Measurements from ENCODE around the gene COL6A2.

COL6A2 gene

GRCh38 chr21:46160907-46161632 is 63.2 kb downstream of the COL6A2 start:
- ChIA-PET CTCF (no interaction called here), POLR2A (no interaction called here)
- DNase-seq (ENCODE audit: extremely low spot score): no peak
- TF ChIP-seq PKNOX1 (IDR thresholded peaks at IDR 0.05): no peak
- TF ChIP-seq FOXM1 (IDR thresholded peaks at IDR 0.05; ENCODE audit: borderline replicate concordance): no peak
- no peak for TF ChIP-seq ZNF384 (IDR thresholded peaks at IDR 0.05)
- TF ChIP-seq HDGF (IDR thresholded peaks at IDR 0.05; ENCODE audit: borderline replicate concordance): no peak
- no peak for TF ChIP-seq FOXK2 (IDR thresholded peaks at IDR 0.05)
- no peak for TF ChIP-seq SUZ12 (IDR thresholded peaks at IDR 0.05)
- no peak for TF ChIP-seq L3MBTL2 (conservative IDR thresholded peaks at IDR 0.05)

GRCh38 chr21:46161633-46162592 is 64.0 kb downstream of the COL6A2 start:
- no peak for DNase-seq (ENCODE audit: extremely low spot score)
- no peak for TF ChIP-seq NFRKB (IDR thresholded peaks at IDR 0.05)
- no peak for TF ChIP-seq ELF4 (IDR thresholded peaks at IDR 0.05)
- ChIA-PET POLR2A (no interaction called here), CTCF (interaction anchor here (1.1 kb wide), 1 partner anchor 98 kb away, joined by 4 read pairs; no protein-coding TSS in a partner anchor)

GRCh38 chr21:46163380-46163779 is 65.5 kb downstream of the COL6A2 start:
- TF ChIP-seq CTBP1 (IDR thresholded peaks at IDR 0.05; ENCODE audit: borderline replicate concordance) (no peak), NFRKB (IDR thresholded peaks at IDR 0.05) (no peak), PKNOX1 (IDR thresholded peaks at IDR 0.05) (no peak), FOXA1 (IDR thresholded peaks at IDR 0.05) (no peak), BHLHE40 (IDR thresholded peaks at IDR 0.05; ENCODE audit: borderline replicate concordance) (no peak), ELF4 (IDR thresholded peaks at IDR 0.05) (no peak), HDGF (IDR thresholded peaks at IDR 0.05; ENCODE audit: borderline replicate concordance) (no peak), LEF1 (IDR thresholded peaks at IDR 0.05; ENCODE audit: borderline replicate concordance) (no peak), ZNF384 (IDR thresholded peaks at IDR 0.05) (no peak), FOXM1 (IDR thresholded peaks at IDR 0.05; ENCODE audit: borderline replicate concordance) (no peak), TARDBP (IDR thresholded peaks at IDR 0.05) (no peak), ARNT (IDR thresholded peaks at IDR 0.05) (no peak), L3MBTL2 (conservative IDR thresholded peaks at IDR 0.05) (no peak), FOXK2 (IDR thresholded peaks at IDR 0.05) (no peak), SUZ12 (IDR thresholded peaks at IDR 0.05) (no peak), SP1 (IDR thresholded peaks at IDR 0.05) (no peak)
- POLR2A ChIA-PET: no interaction called here
- no peak for DNase-seq (ENCODE audit: extremely low spot score)
- CTCF ChIA-PET: no interaction called here

- POLR2A ChIA-PET: no interaction called here
Observed at GRCh38 chr21:46165098-46165497, 67.2 kb downstream of the COL6A2 start.

GRCh38 chr21:46168238-46168637 is 70.3 kb downstream of the COL6A2 start:
- no peak for DNase-seq (ENCODE audit: extremely low spot score)
- no peak for TF ChIP-seq ARNT (IDR thresholded peaks at IDR 0.05)
- no peak for TF ChIP-seq CTBP1 (IDR thresholded peaks at IDR 0.05; ENCODE audit: borderline replicate concordance)
- no peak for TF ChIP-seq HDGF (IDR thresholded peaks at IDR 0.05; ENCODE audit: borderline replicate concordance)
- no peak for TF ChIP-seq BHLHE40 (IDR thresholded peaks at IDR 0.05; ENCODE audit: borderline replicate concordance)
- no peak for TF ChIP-seq FOXK2 (IDR thresholded peaks at IDR 0.05)
- TF ChIP-seq SUZ12 (IDR thresholded peaks at IDR 0.05): no peak
- no peak for TF ChIP-seq TARDBP (IDR thresholded peaks at IDR 0.05)
- TF ChIP-seq FOXA1 (IDR thresholded peaks at IDR 0.05): no peak
- TF ChIP-seq PKNOX1 (IDR thresholded peaks at IDR 0.05): no peak
- TF ChIP-seq NFRKB (IDR thresholded peaks at IDR 0.05): no peak
- CTCF ChIA-PET: interaction anchor here (1.1 kb wide), 1 partner anchor 15 kb away, joined by 3 read pairs; no protein-coding TSS in a partner anchor
- POLR2A ChIA-PET: no interaction called here

More at GRCh38 chr21:46165098-46165497, 67.2 kb downstream of the COL6A2 start:
- CTCF ChIA-PET: no interaction called here
- DNase-seq (ENCODE audit: extremely low spot score): no peak
- TF ChIP-seq TARDBP (IDR thresholded peaks at IDR 0.05) (no peak), HDGF (IDR thresholded peaks at IDR 0.05; ENCODE audit: borderline replicate concordance) (no peak), SP1 (IDR thresholded peaks at IDR 0.05) (no peak), BHLHE40 (IDR thresholded peaks at IDR 0.05; ENCODE audit: borderline replicate concordance) (no peak), CTBP1 (IDR thresholded peaks at IDR 0.05; ENCODE audit: borderline replicate concordance) (no peak), FOXM1 (IDR thresholded peaks at IDR 0.05; ENCODE audit: borderline replicate concordance) (no peak), ARNT (IDR thresholded peaks at IDR 0.05) (no peak), L3MBTL2 (conservative IDR thresholded peaks at IDR 0.05) (no peak)

Data from HEK293T (cell line).